D721Med (cell line): ENCODE measurements around the gene ZBTB5.

ENCODE experiments used
- DNase-seq: peaks from one replicate; pipeline ENCODE4 v3.0.0; 2011; ENCODE audit warnings: low spot score; ENCODE audit not compliant: insufficient read length
- FAIRE-seq: peaks from 2 replicates; lab custom pipeline; 2011; peaks lifted over from hg19 to GRCh38; lab: Jason Lieb, UNC
- CTCF ChIP-seq: IDR thresholded peaks from 2 replicates; pipeline ENCODE4 v1.5.1; 2012; ENCODE audit warnings: mild to moderate bottlenecking, control low read depth; ENCODE audit not compliant: insufficient read depth; ENCODE audit errors: missing control alignments

The ZBTB5 gene

GRCh38 chr9:37408933-37409710 is 56.1 kb downstream of the ZBTB5 start:
- no peak for DNase-seq
- FAIRE-seq, result no peak
- TF ChIP-seq CTCF, result no peak

- no peak for TF ChIP-seq CTCF
- no peak for FAIRE-seq
- no peak for DNase-seq
These were observed 57.8 kb downstream of the ZBTB5 start for GRCh38 chr9:37407468-37407867.

GRCh38 chr9:37406603-37407401 is 58.4 kb downstream of the ZBTB5 start:
- DNase-seq (no peak), FAIRE-seq (no peak)
- TF ChIP-seq CTCF, result no peak

GRCh38 chr9:37405764-37406380 is 59.4 kb downstream of the ZBTB5 start:
- no peak for TF ChIP-seq CTCF
- FAIRE-seq (no peak), DNase-seq (no peak)

GRCh38 chr9:37405350-37405749 is 59.9 kb downstream of the ZBTB5 start:
- DNase-seq, result no peak
- no peak for TF ChIP-seq CTCF
- no peak for FAIRE-seq

- DNase-seq (no peak), FAIRE-seq (no peak)
- TF ChIP-seq CTCF, result no peak
These were observed 60.7 kb downstream of the ZBTB5 start for GRCh38 chr9:37404590-37404989.
